Hematopoietic multipotent progenitor cell treated with erythropoietin and hydrocortisone succinate and interleukin-3 and kit ligand, for 6 days (in vitro differentiated cells): ENCODE results near the gene CBX5.
"Not testable (repeated sequence)": the region's sequence is repeated elsewhere in the genome, so short reads cannot be mapped to it uniquely, and the experiment has no call there.

Experiments
- DNase-seq: peaks from one replicate; pipeline ENCODE4 v3.0.0-alpha.2; 2015

Gene CBX5

GRCh38 chr12:54265364-54265812, 14.5 kb downstream of the CBX5 start:
- no peak for DNase-seq

DNA sequence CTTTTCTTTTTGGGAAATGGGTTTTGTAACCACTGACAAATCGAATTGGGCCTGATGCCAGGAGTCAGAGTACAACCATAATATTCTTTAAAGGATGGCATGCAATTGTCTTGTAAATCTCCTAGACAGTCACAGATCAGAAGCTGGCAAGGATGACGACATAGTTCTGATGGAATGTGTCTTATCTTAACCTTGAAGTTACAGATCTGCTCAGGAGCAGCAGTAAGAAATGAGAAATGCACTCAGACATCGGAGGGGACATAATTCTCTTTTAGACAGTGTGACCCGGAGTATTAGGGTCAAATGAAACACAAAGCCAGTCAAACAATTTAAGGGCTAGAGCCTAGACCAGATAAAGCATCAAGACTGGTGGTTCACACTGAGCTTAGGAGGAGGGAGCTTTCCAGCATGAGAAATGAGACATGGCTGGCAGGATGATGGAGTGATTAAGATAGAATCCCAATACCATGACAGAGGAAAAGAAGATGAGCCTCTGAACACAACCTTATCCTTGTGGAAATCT, 17.5 kb downstream of the CBX5 start:
- DNase-seq, result peak; percentile 68

GRCh38 chr12:54261815-54262402, 18.0 kb downstream of the CBX5 start:
- DNase-seq, result peak; percentile 45

DNA sequence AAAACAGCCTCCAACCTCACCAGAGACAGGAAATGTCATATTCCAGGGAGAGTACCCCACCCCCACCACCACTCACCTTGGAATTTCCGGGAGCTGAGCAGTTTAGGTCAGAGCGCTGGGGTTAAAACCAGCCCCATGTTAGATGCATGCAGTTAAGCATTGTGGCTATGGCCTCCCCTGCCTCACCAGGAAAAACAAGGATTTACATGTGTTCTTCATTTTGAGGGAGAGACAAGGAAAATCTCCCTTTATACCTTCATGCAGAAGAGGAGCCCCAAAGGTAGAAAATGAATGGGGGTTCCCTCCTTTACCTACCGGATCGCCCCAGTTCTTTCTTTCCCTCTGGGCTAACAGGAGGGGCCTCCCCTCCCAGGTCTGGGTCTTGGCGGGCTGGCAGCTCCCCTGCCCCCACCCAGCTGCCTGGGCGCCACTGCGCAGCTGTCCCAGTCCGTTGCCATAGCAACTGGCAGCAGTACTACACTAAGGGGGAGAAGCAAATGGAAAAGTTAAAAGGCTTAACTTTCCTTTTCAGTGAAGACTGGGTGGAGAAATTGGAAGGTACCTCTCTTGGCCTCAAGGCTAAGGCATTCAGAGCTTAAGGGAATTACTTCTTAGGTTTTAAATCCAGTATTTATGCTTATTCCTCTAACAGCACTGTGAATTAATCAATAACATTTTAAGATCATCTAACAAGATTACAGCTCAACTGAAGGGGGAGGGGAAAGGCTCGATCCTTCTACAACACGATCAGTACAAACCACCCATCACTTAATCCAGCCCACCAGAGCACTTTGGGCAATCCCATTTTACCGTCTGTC, 20.5 kb downstream of the CBX5 start:
- peak; percentile 93 for DNase-seq

GRCh38 chr12:54258201-54258681, 21.7 kb downstream of the CBX5 start:
- no peak for DNase-seq

DNA sequence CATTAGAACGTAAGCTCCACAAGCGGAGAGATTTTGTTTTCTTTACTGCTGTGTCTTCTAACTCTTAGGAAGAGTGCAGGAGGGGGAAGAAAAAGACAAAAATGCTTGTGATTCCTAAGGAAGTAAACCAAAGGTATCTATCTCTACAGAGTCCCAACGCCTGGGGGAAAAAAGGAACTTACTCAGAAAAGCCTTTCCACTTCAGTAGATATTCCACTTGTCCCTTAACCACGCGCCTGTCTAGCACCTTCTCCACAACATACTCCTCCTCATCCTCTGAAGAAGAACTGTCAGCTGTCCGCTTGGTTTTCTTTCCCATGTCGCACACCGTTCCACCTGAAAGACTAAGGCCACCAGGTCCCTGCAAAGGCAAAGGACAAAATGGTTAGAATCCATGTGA, 22.6 kb downstream of the CBX5 start:
- no peak for DNase-seq

GRCh38 chr12:54253240-54253639, 26.7 kb downstream of the CBX5 start:
- no peak for DNase-seq

DNA sequence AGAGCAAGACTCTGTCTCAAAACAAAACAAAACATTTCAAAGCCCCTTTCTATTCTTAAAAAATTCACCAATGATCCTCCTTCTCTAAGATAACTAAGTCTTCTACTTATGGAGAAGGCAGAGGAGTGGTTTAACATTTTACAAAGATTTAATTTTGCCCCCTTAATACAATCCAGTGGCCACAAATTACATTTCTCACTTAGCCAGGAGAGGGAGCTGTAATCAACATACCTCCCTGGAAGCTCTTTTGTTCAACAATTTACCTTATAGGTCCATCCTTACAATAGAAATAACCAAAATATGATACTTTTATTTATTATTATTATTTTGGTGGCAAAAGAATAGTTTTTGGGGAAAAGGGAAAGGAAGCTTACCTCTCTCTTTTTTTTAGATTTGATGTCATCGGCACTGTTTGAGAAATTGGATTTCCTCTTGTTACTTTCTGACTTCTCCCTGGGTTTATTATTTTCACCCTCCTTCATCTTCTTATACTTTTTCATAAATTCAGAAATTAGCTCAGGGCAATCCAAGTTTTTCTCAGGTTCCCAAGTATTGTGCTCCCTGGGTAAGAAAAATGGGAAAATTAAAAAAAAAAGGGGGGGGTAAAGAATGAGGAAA, 28.1 kb downstream of the CBX5 start:
- peak; percentile 86 for DNase-seq

- DNase-seq, result no peak
These were observed 30.4 kb downstream of the CBX5 start for GRCh38 chr12:54249489-54249888.

GRCh38 chr12:54246011-54246641, 33.8 kb downstream of the CBX5 start:
- DNase-seq, result no peak

GRCh38 chr12:54240971-54241588, 38.8 kb downstream of the CBX5 start:
- no peak for DNase-seq

- no peak for DNase-seq
These were observed 39.8 kb downstream of the CBX5 start for GRCh38 chr12:54240129-54240528.

GRCh38 chr12:54239620-54240019, 40.3 kb downstream of the CBX5 start:
- DNase-seq, result no peak

GRCh38 chr12:54238531-54238930, 41.4 kb downstream of the CBX5 start:
- DNase-seq, result no peak

DNA sequence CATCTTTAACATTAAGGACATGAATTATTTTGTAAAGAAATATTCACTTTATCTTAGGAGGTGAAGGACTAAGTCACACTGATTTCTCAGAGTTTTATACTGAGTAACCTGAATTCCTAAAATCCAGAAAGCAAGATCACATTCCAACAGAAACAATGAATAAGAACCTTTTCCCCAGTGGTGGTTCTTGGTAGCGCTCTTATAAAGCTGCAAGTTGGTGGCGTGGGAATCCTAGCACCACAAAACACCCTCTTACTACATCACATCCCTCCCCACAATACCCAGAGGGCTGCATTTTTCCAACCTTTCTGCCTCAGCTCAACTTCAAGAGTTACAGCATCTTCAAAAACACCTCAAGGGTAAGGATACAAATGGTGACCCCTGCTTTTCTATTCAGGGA, 47.1 kb downstream of the CBX5 start:
- no peak for DNase-seq

DNA sequence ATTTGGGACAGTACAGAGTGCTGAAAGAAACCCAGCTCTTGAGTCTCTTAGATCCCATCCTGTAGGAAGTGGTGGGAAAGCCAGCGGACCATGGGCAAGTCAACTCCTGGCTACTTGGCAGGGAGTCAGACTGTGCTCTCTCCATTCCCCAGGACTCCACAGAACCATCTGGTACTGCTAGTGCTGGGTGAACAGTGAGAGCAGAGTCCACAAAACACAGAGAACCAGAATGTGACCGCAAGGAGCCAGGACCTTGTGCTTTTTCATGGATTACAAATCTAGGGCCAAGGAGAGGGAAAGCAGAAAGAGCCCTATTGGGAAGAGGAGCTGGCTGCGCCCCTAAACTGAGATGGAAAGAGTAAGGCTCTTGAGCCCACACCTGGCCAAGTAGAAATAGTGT, 48.7 kb downstream of the CBX5 start:
- DNase-seq, result not testable (repeated sequence)

DNA sequence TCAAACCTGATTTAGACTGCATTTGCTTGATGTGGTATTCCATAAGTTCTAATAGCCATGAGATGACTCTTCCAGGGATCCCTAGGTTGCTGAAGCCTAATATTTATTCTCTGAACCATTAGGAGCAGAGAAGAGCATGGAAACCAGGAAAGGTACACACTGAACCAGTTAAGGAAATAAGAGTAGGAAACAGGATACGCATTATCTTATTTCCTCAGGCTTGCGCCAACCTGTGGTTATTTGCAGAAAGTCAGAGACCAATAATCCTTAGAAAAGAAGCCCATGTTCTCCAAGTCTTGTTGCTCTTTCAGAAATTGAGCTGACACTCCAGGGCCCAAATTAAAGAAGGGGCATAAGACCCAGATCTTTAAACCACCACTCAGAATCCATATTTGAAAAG, 49.4 kb downstream of the CBX5 start:
- no peak for DNase-seq

- no peak for DNase-seq
These were observed 50.2 kb downstream of the CBX5 start for GRCh38 chr12:54229624-54230212.

- no peak for DNase-seq
These were observed 51.5 kb downstream of the CBX5 start for GRCh38 chr12:54228471-54228870.

GRCh38 chr12:54227927-54228326, 52.0 kb downstream of the CBX5 start:
- DNase-seq, result not testable (repeated sequence)

DNA sequence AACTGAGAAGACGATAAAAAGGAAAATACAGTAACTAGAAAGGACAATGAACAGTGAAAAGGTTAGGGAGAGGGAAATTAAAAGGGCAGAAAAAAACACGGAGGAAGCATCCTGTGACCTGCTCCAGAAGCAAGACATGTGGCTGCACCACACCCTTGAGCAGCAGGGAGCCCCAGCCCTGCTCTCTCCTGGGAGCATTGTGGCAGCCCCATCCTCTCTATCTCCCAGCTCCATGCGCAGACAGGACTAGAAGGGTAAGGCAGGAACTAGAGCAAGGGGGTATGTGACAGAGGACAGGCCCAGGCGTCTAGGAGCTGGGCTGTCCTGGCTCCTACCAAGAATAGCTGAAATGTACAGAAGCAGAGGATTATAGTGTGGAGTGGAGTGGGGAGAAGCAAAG, 52.5 kb downstream of the CBX5 start:
- DNase-seq, result no peak

DNA sequence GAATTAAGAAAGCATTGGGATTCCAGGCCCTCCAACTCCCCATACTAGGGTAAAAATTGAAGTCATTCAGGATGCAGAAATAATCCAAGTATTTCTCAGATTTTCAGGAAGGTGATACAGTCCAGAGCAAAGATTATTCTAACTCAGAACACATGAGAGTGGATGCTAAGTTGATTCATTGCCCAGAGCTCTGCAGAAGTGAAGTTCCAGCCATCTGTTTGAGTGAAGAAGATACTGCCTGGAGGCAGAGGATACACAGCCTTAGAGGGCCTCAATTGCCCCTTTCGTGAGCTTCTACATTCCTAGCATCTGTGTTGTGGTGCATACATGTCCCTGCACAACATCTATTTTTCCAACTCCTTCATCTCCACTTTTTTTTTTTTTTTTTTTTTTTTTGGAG, 54.3 kb downstream of the CBX5 start:
- DNase-seq, result no peak
